MM.1S (cell line): Measurements from ENCODE around the gene TNF.

Experiments used
- DNase-seq: peaks from one replicate; pipeline ENCODE4 v3.0.0-alpha.2; 2015
- H2AFZ ChIP-seq: fragments of 300-600 bp; sonication (generic); 2 replicates; pipeline ENCODE4 v1.6.0; 2016; ENCODE audit warnings: antibody characterized with exemption, low read length
- H3F3A ChIP-seq: fragments of 300-600 bp; sonication (generic); 2 replicates; pipeline ENCODE4 v1.6.1; 2016; ENCODE audit warnings: mild to moderate bottlenecking, antibody characterized with exemption, low read length, moderate library complexity, mixed read lengths; ENCODE audit not compliant: insufficient read depth
- H3K27ac ChIP-seq: fragments of 300-600 bp; sonication (generic); 2 replicates; pipeline ENCODE4 v1.5.1; 2016; ENCODE audit warnings: mild to moderate bottlenecking, low read length
- H3K27me3 ChIP-seq: fragments of 300-600 bp; sonication (generic); replicated peaks from 2 replicates; pipeline ENCODE4 v1.6.0; 2016; ENCODE audit warnings: low read length; ENCODE audit not compliant: insufficient read depth
- H3K36me3 ChIP-seq: fragments of 300-600 bp; sonication (generic); replicated peaks from 2 replicates; pipeline ENCODE4 v1.6.1; 2016; ENCODE audit warnings: mild to moderate bottlenecking, low read length, mixed read lengths; ENCODE audit not compliant: insufficient read depth
- H3K4me1 ChIP-seq: fragments of 300-600 bp; sonication (generic); 2 replicates; pipeline ENCODE4 v1.6.1; 2016; ENCODE audit warnings: low read length, mixed read lengths
- H3K4me2 ChIP-seq: fragments of 300-600 bp; sonication (generic); 2 replicates; pipeline ENCODE4 v1.6.0; 2016; ENCODE audit warnings: low read depth, low read length
- H3K4me3 ChIP-seq: fragments of 300-600 bp; sonication (generic); 2 replicates; pipeline ENCODE4 v1.5.1; 2016; ENCODE audit warnings: low read length, mixed read lengths
- H3K79me2 ChIP-seq: fragments of 300-600 bp; sonication (generic); 2 replicates; pipeline ENCODE4 v1.6.1; 2016; ENCODE audit warnings: mixed run types, low read length, mixed read lengths
- H3K9ac ChIP-seq: fragments of 300-600 bp; sonication (generic); 2 replicates; pipeline ENCODE4 v1.6.1; 2016; ENCODE audit warnings: low read length, mixed read lengths
- H3K9me2 ChIP-seq: fragments of 300-600 bp; sonication (generic); replicated peaks from 2 replicates; pipeline ENCODE4 v1.6.1; 2016; ENCODE audit warnings: mild to moderate bottlenecking, low read length, mixed read lengths; ENCODE audit not compliant: insufficient read depth
- H3K9me3 ChIP-seq: fragments of 300-600 bp; sonication (generic); replicated peaks from 2 replicates; pipeline ENCODE4 v1.6.1; 2016; ENCODE audit warnings: mild to moderate bottlenecking, low read length, mixed read lengths; ENCODE audit not compliant: insufficient read depth
- H4K20me1 ChIP-seq: fragments of 300-600 bp; sonication (generic); 2 replicates; pipeline ENCODE4 v1.6.1; 2016; ENCODE audit warnings: mild to moderate bottlenecking, low read length, moderate library complexity, mixed read lengths; ENCODE audit not compliant: insufficient read depth
- CTCF ChIP-seq: fragments of 300-600 bp; sonication (generic); IDR thresholded peaks from 2 replicates; pipeline ENCODE4 v1.5.1; 2016; ENCODE audit warnings: antibody characterized with exemption, low read length, mixed read lengths
- EZH2 ChIP-seq: fragments of 300-600 bp; sonication (generic); optimal IDR thresholded peaks from 2 replicates; pipeline ENCODE3; 2017; ENCODE audit warnings: low read depth, mild to moderate bottlenecking, antibody characterized with exemption, low read length, mixed read lengths
- EZH2phosphoT487 ChIP-seq: fragments of 300-600 bp; sonication (generic); IDR thresholded peaks from 2 replicates; pipeline ENCODE4 v1.6.1; 2018; ENCODE audit warnings: antibody characterized with exemption, low read length

The TNF gene

DNA sequence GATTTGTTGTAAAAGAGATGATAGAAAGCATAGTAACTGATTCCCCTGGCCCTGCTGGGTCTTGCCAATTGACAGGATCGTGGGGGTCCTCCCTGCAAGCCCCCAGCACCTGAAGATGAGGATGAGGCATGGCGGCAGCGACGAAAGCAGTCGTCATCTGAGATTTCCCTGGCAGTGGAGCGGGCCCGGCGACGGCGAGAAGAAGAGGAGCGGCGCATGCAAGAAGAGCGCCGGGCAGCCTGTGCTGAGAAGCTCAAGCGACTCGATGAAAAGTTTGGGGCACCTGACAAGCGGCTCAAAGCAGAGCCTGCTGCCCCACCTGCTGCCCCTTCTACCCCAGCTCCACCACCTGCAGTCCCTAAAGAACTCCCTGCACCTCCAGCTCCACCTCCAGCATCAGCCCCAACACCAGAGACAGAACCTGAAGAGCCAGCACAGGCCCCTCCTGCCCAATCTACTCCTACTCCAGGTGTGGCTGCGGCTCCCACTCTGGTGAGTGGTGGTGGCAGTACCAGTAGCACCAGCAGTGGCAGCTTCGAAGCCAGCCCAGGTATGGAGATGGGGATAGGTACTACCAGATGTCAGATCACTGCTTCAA, 52.4 kb downstream of the TNF start:
- H3K27ac ChIP-seq, result no peak overlapping the region
- no peak for TF ChIP-seq EZH2
- TF ChIP-seq EZH2phosphoT487, result no peak
- TF ChIP-seq CTCF, result no peak
- H3K79me2 ChIP-seq, result peaks cover 89% of the 10 kb centered on the region
- H3K4me2 ChIP-seq, result no peak overlapping the region
- H4K20me1 ChIP-seq, result no peaks in the 10 kb centered on the region; the same call in 1 of the 2 replicates
- H3K9me2 ChIP-seq, result no peaks in the 10 kb centered on the region
- H3K4me3 ChIP-seq, result no peak overlapping the region
- peaks cover 20% of the 10 kb centered on the region for H3K36me3 ChIP-seq
- H3K4me1 ChIP-seq, result no peaks in the 10 kb centered on the region
- no peaks in the 10 kb centered on the region for H3K9me3 ChIP-seq
- H3K9ac ChIP-seq, result no peak overlapping the region
- H3F3A ChIP-seq, result no peaks in the 10 kb centered on the region; the same call in 1 of the 2 replicates
- H2AFZ ChIP-seq, result no peak overlapping the region
- H3K27me3 ChIP-seq, result no peaks in the 10 kb centered on the region
- no peak for DNase-seq
